AG04449 (cell line): ENCODE results near the gene TTLL4.

Experiments used
- CTCF ChIA-PET: fragments of 350-600 bp; formaldehyde crosslinking; extraction: SDS; loops from one replicate; lab custom pipeline; 2021; ENCODE audit warnings: antibody characterized with exemption; lab: Yijun Ruan, JAX
- POLR2A ChIA-PET: fragments of 400-600, 350-600 bp; formaldehyde crosslinking; extraction: SDS; loops from one replicate; lab custom pipeline; 2020; ENCODE audit warnings: antibody characterized with exemption, inconsistent platforms; lab: Yijun Ruan, JAX
- DNase-seq: peaks from one replicate; pipeline ENCODE4 v3.0.0-alpha.2; 2010; ENCODE audit warnings: low read depth, low spot score
- H3K4me3 ChIP-seq: 2 replicates; pipeline ENCODE4 v1.5.1; 2011; ENCODE audit warnings: low read depth, mild to moderate bottlenecking, control low read depth, low read length
- CTCF ChIP-seq: IDR thresholded peaks from one replicate; pipeline ENCODE4 v1.5.1; 2011; ENCODE audit warnings: mild to moderate bottlenecking, moderate library complexity, low read length, control low read depth, inconsistent platforms; ENCODE audit not compliant: insufficient read depth; ENCODE audit errors: missing control alignments

Gene TTLL4

GRCh38 chr2:218691234-218691633, 19.4 kb upstream of the TTLL4 start:
- ChIA-PET POLR2A (interaction anchor here (1.2 kb wide), 1 partner anchor 32 kb away, joined by 3 read pairs; the partner anchor contains the start of genes BCS1L and ZNF142), CTCF (interaction anchor here (0.7 to 1.4 kb wide), 3 partner anchors 11 to 157 kb away, joined by 3 to 15 read pairs (median 8); no protein-coding TSS in a partner anchor)
- no peak overlapping the region for H3K4me3 ChIP-seq
- TF ChIP-seq CTCF = no peak
- no peak for DNase-seq

GRCh38 chr2:218694405-218695145, 16.1 kb upstream of the TTLL4 start:
- POLR2A ChIA-PET = no interaction called here
- CTCF ChIA-PET = interaction anchor here (1.2 kb wide), 1 partner anchor 16 kb away, joined by 4 read pairs; no protein-coding TSS in a partner anchor

GRCh38 chr2:218698885-218699284, 11.8 kb upstream of the TTLL4 start:
- ChIA-PET CTCF (interaction anchor here (0.9 to 5.2 kb wide), 5 partner anchors 10 to 149 kb away, joined by 3 to 37 read pairs (median 13); partner anchors contain the start of gene TTLL4), POLR2A (no interaction called here)
- DNase-seq = no peak
- TF ChIP-seq CTCF = no peak
- no peak overlapping the region for H3K4me3 ChIP-seq

More at GRCh38 chr2:218694405-218695145, 16.1 kb upstream of the TTLL4 start:
- no peak for TF ChIP-seq CTCF
- no peak overlapping the region for H3K4me3 ChIP-seq
- no peak for DNase-seq

- ChIA-PET POLR2A (no interaction called here), CTCF (interaction anchor here (1.1 to 5.0 kb wide), 6 partner anchors 9 to 197 kb away, joined by 4 to 36 read pairs (median 8); partner anchors contain the start of gene TTLL4)
- no peak for TF ChIP-seq CTCF
- no peak overlapping the region for H3K4me3 ChIP-seq
- no peak for DNase-seq
These were observed 8.8 kb upstream of the TTLL4 start for GRCh38 chr2:218701806-218702205.

- ChIA-PET POLR2A (no interaction called here), CTCF (interaction anchor here (2.6 to 5.0 kb wide), 2 partner anchors 15 to 145 kb away, joined by 14 to 36 read pairs; no protein-coding TSS in a partner anchor)
- DNase-seq = no peak
- no peak overlapping the region for H3K4me3 ChIP-seq
- no peak for TF ChIP-seq CTCF
These were observed 7.3 kb upstream of the TTLL4 start for GRCh38 chr2:218703341-218703740.

GRCh38 chr2:218708086-218708485, 2.5 kb upstream of the TTLL4 start:
- DNase-seq = no peak
- CTCF ChIA-PET = interaction anchor here (0.6 to 2.3 kb wide), 7 partner anchors 12 to 214 kb away, joined by 3 to 16 read pairs (median 4); no protein-coding TSS in a partner anchor
- TF ChIP-seq CTCF = no peak
- POLR2A ChIA-PET = interaction anchor here (1.1 kb wide), 1 partner anchor 21 kb away, joined by 4 read pairs; no protein-coding TSS in a partner anchor
- H3K4me3 ChIP-seq = no peak overlapping the region
